Suppressor macrophage treated with lipopolysaccharide for 1 hour (primary cell): Measurements from ENCODE around the gene CLMN.

Experiments used
- DNase-seq, 3 donors: peaks; one replicate each; pipeline ENCODE4 v3.0.0-alpha.2; 2020 to 2022

Gene CLMN

GRCh38 chr14:95260537-95261361, 59.0 kb downstream of the CLMN start:
- peak; percentile 59 to 83 (median 74) for DNase-seq

GRCh38 chr14:95258754-95259593, 60.7 kb downstream of the CLMN start:
- peak; percentile 67 to 84 (median 80) for DNase-seq

- no peak for DNase-seq
Measured at GRCh38 chr14:95258156-95258555, 61.6 kb downstream of the CLMN start.

- no peak for DNase-seq
Measured at GRCh38 chr14:95257521-95257920, 62.2 kb downstream of the CLMN start.

- DNase-seq, result no peak
Measured at GRCh38 chr14:95256776-95257060, 63.0 kb downstream of the CLMN start.

GRCh38 chr14:95256002-95256775, 63.5 kb downstream of the CLMN start:
- no peak for DNase-seq

GRCh38 chr14:95255487-95255886, 64.2 kb downstream of the CLMN start:
- peak; percentile 91 to 92 (median 92) for DNase-seq

- DNase-seq, result no peak
Measured at GRCh38 chr14:95255013-95255412, 64.7 kb downstream of the CLMN start.

GRCh38 chr14:95254288-95254687, 65.4 kb downstream of the CLMN start:
- DNase-seq, result no peak

- peak in 2 of 3 donors; percentile 10 to 25 for DNase-seq
Measured at GRCh38 chr14:95253039-95253630, 66.6 kb downstream of the CLMN start.

GRCh38 chr14:95252219-95252618, 67.5 kb downstream of the CLMN start:
- no peak for DNase-seq

- DNase-seq, result no peak
Measured at GRCh38 chr14:95250936-95251335, 68.8 kb downstream of the CLMN start.

- no peak for DNase-seq
Measured at GRCh38 chr14:95250140-95250769, 69.5 kb downstream of the CLMN start.

- DNase-seq, result peak in 1 of 3 donors; percentile 12
Measured at GRCh38 chr14:95248432-95248831, 71.3 kb downstream of the CLMN start.

- no peak for DNase-seq
Measured at GRCh38 chr14:95246870-95247269, 72.8 kb downstream of the CLMN start.

GRCh38 chr14:95245334-95245733, 74.4 kb downstream of the CLMN start:
- DNase-seq, result no peak

GRCh38 chr14:95244587-95244986, 75.1 kb downstream of the CLMN start:
- DNase-seq, result no peak

- DNase-seq, result no peak
Measured at GRCh38 chr14:95242870-95243269, 76.8 kb downstream of the CLMN start.

GRCh38 chr14:95240859-95241813, 78.6 kb downstream of the CLMN start:
- no peak for DNase-seq

GRCh38 chr14:95238487-95239298, 81.0 kb downstream of the CLMN start:
- no peak for DNase-seq
